Stimulated activated CD8-positive, alpha-beta memory T cell treated with anti-CD3 and anti-CD28 coated beads, Interleukin-15, amount 100 ng/mL, for 4 hours (primary cell): Measurements from ENCODE around the gene EML2.

Experiments used
- DNase-seq, 2 donors: peaks; one replicate each; pipeline ENCODE4 v3.0.0-alpha.2; 2020; ENCODE audit warnings: low read depth in 2 of 2

The EML2 gene

GRCh38 chr19:45587873-45588272 is 51.3 kb downstream of the EML2 start:
- no peak for DNase-seq

- no peak for DNase-seq
Observed at GRCh38 chr19:45585158-45585577, 54.0 kb downstream of the EML2 start.

- peak; percentile 98 to 100 for DNase-seq
Observed at GRCh38 chr19:45584332-45585157, 54.7 kb downstream of the EML2 start, which contains the start of gene OPA3. OPA3 (minus strand) TSS chr19:45584802; CDS start chr19:45584764, 38 bp downstream.

DNA sequence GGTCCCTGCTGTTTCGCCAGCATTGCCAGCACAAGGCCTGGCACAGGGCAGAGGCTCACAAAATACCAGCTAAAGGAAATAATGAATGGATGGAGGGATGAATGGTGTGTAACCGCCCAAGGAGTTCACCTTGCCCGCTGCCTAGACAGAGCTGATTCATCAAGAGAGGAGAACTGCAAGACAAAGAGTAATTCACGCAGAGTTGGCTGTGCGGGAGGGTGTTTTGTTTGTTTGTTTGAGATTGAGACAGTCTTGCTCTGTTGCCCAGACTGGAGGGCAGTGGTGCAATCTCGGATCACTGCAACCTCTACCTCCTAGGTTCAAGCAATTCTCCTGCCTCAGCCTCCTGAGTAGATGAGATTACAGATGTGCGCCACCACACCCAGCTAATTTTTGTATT is 57.6 kb downstream of the EML2 start:
- DNase-seq: no peak

DNA sequence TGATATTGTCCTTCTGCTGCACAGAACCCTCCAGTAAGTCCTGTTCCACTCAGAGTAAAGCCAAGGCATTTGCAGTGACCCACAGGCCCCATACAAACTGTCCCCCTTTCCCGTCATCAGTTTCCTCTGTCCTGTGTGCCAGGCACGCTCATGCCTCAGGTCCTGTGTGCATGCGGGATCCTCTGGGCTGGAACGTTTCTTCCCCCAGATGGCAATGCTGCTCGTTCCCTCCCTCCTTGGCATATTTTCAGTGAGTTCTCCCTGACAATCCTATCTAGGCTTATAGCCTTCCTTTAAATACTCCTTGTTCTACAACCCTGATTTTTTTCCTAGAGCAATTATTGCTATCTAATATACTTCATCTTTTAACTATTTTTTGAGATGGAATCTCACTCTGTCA is 60.3 kb downstream of the EML2 start:
- DNase-seq: no peak

DNA sequence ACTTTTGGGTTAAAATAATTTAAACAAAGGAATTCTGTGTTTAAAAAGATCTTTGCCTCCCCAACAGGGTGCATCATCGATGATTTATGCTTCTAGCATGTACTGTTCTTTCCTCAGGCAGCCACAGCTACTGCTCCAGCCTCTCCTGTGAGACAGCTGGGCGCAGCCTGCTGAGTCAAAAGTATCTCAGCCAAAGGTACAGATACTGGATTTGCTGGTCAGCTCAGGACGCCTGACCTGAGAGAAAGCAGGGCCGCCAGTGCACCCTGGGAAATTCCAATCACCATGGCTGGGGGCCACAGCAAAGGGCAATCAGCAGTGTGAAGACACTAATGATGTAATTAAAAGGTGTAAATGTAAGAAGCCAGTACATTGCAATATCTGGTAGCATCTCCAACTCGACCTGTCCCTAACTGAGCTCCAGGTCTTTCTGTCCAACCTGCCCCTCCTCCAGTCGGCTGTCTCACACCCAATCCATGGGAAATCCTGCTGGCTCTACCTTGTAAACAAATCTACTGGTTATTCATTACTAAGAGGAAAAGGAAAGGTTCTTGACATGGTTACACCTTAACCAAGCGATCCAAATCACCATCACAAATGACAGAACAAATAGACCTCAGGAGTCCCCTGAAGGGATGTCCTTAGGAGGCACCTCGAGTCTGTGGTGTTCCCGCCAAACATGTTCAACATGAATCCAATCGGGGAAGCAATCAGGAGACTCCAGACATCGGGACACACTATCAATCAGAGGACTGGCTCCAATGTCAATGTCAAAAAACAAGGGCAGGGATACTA is 61.9 kb downstream of the EML2 start:
- no peak for DNase-seq

- DNase-seq: no peak
Observed at GRCh38 chr19:45576682-45577081, 62.5 kb downstream of the EML2 start.

DNA sequence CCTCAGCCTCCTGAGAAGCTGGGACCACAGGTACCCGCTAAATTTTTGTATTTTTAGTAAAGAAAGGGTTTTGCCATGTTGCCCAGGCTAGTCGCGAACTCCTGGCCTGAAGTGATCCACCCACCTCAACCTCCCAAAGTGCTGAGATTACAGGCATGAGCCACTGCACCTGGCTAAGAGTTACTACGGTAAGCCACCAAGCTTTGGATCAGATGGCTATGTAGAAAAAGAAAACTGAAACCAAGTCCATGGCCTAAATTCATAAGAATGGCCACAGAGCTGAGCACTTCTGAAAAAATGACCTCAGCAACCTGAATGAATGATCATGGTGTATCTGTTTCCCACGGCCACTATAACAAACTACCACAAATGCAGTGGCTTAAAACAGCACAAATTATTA is 64.0 kb downstream of the EML2 start:
- DNase-seq: no peak

DNA sequence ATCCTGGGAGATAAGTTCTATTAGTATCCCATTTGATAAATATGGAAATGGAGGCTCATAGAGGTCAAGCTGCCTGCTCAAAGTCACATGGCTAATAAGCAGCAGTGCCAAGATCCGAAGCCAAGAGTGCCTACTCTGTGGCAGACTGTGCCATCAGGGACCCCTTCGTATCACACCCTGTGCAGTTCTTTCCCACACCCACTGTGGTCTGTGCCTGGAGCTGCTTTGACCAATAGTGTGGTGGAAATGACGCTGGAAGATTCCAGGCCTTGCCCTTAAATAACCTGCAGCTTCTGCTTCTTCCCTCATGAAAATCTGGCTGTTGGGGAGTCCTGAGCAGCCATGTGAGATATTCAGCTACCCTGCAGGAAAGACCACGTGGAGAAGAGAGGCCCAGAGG is 64.7 kb downstream of the EML2 start:
- no peak for DNase-seq

DNA sequence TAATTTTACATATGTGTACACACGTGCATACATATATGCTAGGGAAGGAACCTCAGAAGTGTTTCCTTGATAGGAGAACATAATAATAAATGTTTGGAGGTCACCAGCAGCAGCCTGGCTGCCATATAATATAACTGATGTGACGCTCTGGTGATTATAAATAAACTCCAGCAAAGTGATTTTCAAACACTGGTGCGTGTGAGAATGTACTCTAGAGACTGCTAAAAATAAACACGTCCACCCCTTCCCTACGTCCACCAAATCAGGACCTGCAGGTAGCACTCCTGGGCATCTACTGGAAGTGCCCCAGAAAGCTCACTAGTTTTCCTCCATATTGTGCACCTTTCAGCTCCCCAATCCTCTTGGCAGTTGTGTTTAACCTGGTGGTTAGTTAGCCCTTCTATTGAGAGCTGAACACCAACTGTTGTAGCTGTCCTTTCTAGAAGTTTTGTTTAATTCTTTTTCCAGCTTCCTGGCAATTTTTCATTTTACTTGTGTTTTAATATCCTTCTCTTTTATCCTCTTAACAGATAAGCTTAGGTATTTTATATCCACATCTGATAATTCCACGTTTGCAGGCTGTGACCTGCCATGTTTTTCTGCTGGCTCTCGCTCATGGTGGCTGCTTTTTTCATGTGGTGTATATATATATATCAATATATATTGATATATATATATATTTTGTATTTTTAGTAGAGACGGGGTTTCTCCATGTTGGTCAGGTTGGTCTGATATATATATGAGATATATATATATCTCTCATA is 67.6 kb downstream of the EML2 start:
- DNase-seq: no peak

- DNase-seq: peak in 1 of 2 donors; percentile 20
Observed at GRCh38 chr19:45569619-45570421, 69.4 kb downstream of the EML2 start.

DNA sequence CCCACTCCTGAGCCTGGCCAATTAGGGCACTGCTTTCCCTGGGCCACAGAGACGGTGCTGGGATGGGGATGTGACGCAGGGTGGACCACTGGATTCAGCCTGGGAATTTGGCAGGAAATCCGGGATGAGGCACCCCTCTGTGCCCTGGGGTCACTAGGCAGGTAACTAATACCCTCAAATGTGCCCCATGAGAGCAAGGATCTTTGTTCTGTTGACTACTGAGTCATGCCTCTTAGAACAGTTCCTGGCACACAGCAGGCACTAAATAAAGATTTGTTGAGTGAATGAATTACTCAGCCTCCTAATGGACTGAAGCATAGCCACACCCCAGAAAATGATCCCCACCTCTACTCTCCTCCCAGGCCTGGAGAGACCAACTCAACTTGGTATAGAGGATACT is 70.5 kb downstream of the EML2 start:
- no peak for DNase-seq

DNA sequence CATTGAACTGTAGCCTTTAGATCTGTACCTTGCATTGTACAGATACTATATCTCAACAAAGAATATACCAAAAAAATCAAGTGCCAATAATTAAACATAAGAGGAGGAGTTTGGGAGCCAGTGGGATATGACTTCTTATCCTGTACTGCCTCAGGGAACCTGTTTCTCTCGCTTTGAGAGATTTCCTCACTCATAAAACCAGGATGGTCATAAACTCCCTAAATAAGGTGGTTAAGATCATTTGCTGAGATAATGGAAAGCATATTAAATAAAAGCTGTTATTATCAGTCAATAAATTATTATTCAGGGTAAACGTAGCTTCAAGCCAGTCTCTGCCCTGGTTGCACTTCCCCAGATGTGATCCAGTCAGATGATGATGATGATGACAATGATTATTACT is 71.6 kb downstream of the EML2 start:
- DNase-seq: no peak

DNA sequence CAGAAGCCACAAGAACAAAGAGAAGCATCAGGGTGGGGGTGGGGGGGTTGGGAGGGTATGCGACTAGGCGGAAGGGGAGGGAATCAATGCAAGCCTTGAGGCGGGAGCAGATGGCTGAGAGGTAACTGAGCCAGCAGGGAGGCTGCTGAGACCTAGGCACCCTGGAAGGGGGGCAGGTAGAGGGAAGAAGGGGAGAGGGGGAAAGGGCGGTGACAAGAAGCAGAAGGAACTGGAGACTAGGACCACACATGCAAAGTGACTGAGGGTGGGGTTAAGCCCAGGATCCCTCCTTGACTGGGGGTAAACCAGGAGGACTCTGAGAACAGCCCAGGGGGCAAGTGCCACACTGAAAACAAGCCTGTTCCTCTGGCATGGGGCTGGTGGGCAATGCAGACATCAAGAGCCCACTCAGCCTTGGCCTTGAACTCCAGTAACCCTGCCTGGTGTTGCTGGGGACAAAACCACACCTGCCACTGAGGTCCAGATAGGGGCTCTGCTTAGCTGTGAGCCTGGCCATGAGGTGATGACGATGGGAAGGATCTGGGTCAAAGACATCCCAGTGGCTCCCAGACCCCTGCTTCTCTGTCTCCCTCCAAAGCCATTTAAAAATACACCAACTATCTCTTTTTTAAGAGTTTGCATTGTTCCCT is 74.9 kb downstream of the EML2 start:
- no peak for DNase-seq

DNA sequence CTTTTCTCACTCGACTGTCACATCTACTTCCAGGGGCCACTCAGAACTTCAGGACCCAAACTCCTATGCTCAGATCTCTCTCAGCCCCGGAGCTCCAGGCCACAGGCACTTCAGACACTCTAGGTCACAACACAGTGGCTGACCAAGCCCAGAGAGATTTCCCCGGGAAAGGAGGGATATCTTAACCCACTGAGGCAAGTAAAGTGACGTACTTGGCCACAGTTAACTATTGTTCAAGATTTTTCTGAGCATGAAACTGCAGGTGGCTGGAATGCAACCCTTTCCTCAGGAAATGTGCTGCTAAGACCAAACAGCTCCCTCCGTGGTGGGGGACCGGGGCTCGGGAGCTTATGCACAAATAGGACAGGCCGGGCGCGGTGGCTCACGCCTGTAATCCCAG is 78.5 kb downstream of the EML2 start:
- no peak for DNase-seq

- DNase-seq: no peak
Observed at GRCh38 chr19:45560038-45560437, 79.2 kb downstream of the EML2 start.
